GM12878 (cell line): ENCODE measurements around the gene GZF1. TPM values are rescaled to one million over a fixed set of nuclear protein-coding genes. Genes with fewer than 3 reads are reported as not detected.
A peak's percentile ranks its signal among the peaks of the same experiment; 100 is the strongest.

Experiments used
- ATAC-seq: fragments of 200-7000 bp; cut with Tn5 transposase; 3 replicates; pipeline ENCODE4 v1.9.1; 2020; ENCODE audit warnings: mild to moderate bottlenecking, moderate library complexity
- BruUV-seq: library from RNA; stranded (reverse); fragments of 400-500 nt; replicated peaks from 2 replicates; lab custom pipeline; 2021; lab: Mats Ljungman, UMichigan
- CTCF ChIA-PET: fragments of 300-600 bp; sonication (Branson Sonifier 250); formaldehyde crosslinking; extraction: SDS; loops from one replicate; lab custom pipeline; 2021; ENCODE audit warnings: inconsistent platforms; lab: Yijun Ruan, JAX
- POLR2A ChIA-PET: fragments of 350-600 bp; formaldehyde crosslinking; extraction: SDS; loops from one replicate; lab custom pipeline; 2021; ENCODE audit warnings: inconsistent platforms; lab: Charles Lee
- RAD21 ChIA-PET: fragments of 300-600 bp; sonication (Branson Sonifier 250); formaldehyde crosslinking; loops from one replicate; lab custom pipeline; 2023; ENCODE audit warnings: antibody characterized with exemption; ENCODE audit not compliant: unreplicated experiment; lab: Charles Lee
- SMC1A ChIA-PET: fragments of 300-600 bp; sonication (Branson Sonifier 250); formaldehyde crosslinking; loops from one replicate; lab custom pipeline; 2023; ENCODE audit not compliant: unreplicated experiment, uncharacterized antibody; lab: Charles Lee
- DNase-seq: peaks from one replicate; pipeline ENCODE4 v3.0.0-alpha.2; 2011; ENCODE audit warnings: low read depth, low spot score
- FAIRE-seq: peaks from 3 replicates; lab custom pipeline; 2011; peaks lifted over from hg19 to GRCh38; lab: Jason Lieb, UNC
- H2AFZ ChIP-seq: 2 replicates; pipeline ENCODE4 v1.6.0; 2011; ENCODE audit warnings: low read depth, low read length, control low read depth; ENCODE audit not compliant: control insufficient read depth
- H3K27ac ChIP-seq: 2 replicates; pipeline ENCODE4 v1.5.1; 2011; ENCODE audit warnings: control low read depth; ENCODE audit not compliant: control insufficient read depth, insufficient read depth
- H3K27me3 ChIP-seq, 2 experiments: replicated peaks in 1 of 2; 2 replicates each; pipeline versions ENCODE4 v1.6.0 to v1.6.1; 2011; ENCODE audit warnings: low read length in 1 of 2; ENCODE audit not compliant: control insufficient read depth in 2 of 2, insufficient read depth in 2 of 2
- H3K36me3 ChIP-seq, 2 experiments: 2 replicates each; pipeline ENCODE4 v1.5.1; 2011; ENCODE audit warnings: low read length in 1 of 2; ENCODE audit not compliant: control insufficient read depth in 2 of 2, insufficient read depth in 2 of 2
- H3K4me1 ChIP-seq: 2 replicates; pipeline ENCODE4 v1.6.1; 2011; ENCODE audit warnings: mild to moderate bottlenecking, low read length, moderate library complexity, mixed read lengths; ENCODE audit not compliant: control insufficient read depth, insufficient read depth
- H3K4me2 ChIP-seq: 2 replicates; pipeline ENCODE4 v1.6.0; 2011; ENCODE audit warnings: control low read depth; ENCODE audit not compliant: control insufficient read depth, insufficient read depth
- H3K4me3 ChIP-seq: fragments of 200-600 bp; sonication (generic); 2 replicates; pipeline ENCODE4 v1.5.1; 2016
- H3K79me2 ChIP-seq: 2 replicates; pipeline ENCODE4 v1.6.0; 2011; ENCODE audit warnings: low read length; ENCODE audit not compliant: control insufficient read depth, insufficient read depth
- H3K9ac ChIP-seq: 2 replicates; pipeline ENCODE4 v1.8.0; 2011; ENCODE audit warnings: low read length, control low read depth, mixed read lengths; ENCODE audit not compliant: control insufficient read depth, insufficient read depth
- H3K9me3 ChIP-seq: replicated peaks from 3 replicates; pipeline ENCODE4 v1.5.1; 2011; ENCODE audit warnings: mild to moderate bottlenecking, low read length; ENCODE audit not compliant: control insufficient read depth, insufficient read depth
- H4K20me1 ChIP-seq: 2 replicates; pipeline ENCODE4 v1.6.0; 2011; ENCODE audit not compliant: control insufficient read depth, insufficient read depth
- BACH1 ChIP-seq: fragments of 450-650 bp; IDR thresholded peaks from 2 replicates; pipeline ENCODE4 v1.6.1; 2017; ENCODE audit warnings: mild to moderate bottlenecking, borderline replicate concordance
- BRCA1 ChIP-seq: IDR thresholded peaks from 2 replicates; pipeline ENCODE4 v1.6.1; 2011; ENCODE audit warnings: low read depth, low read length, improper control_type of control experiment
- CTCF ChIP-seq, 3 experiments: IDR thresholded peaks in 2 of 3; conservative IDR thresholded peaks in 1 of 3; 2 replicates each; pipeline ENCODE4 v1.5.1; 2011; ENCODE audit warnings: low read depth in 3 of 3, low read length in 3 of 3, mild to moderate bottlenecking in 3 of 3, control low read depth in 2 of 3, moderate library complexity in 2 of 3, inconsistent platforms in 1 of 3, mixed read lengths in 1 of 3; ENCODE audit not compliant: control insufficient read depth in 2 of 3, insufficient read depth in 1 of 3; ENCODE audit errors: extremely low read depth in 1 of 3
- EED ChIP-seq: sonication (generic); IDR thresholded peaks from 2 replicates; pipeline ENCODE4 v1.6.1; 2016; ENCODE audit warnings: antibody characterized with exemption, low read depth
- ELK1 ChIP-seq: IDR thresholded peaks from 2 replicates; pipeline ENCODE4 v1.6.1; 2012; ENCODE audit warnings: low read depth, low read length, improper control_type of control experiment
- EP300 ChIP-seq, 2 experiments: fragments of 150-350 bp in 1 of 2; IDR thresholded peaks; 2 replicates each; pipeline ENCODE4 v1.6.1; 2011 to 2012; ENCODE audit warnings: low read depth in 2 of 2, low read length in 2 of 2, borderline replicate concordance in 1 of 2, improper control_type of control experiment in 1 of 2, inconsistent platforms in 1 of 2; ENCODE audit not compliant: control insufficient read depth in 1 of 2
- EZH2 ChIP-seq: IDR thresholded peaks from 2 replicates; pipeline ENCODE4 v1.6.1; 2012; ENCODE audit warnings: low read depth, mild to moderate bottlenecking, control low read depth, inconsistent platforms, low read length, borderline replicate concordance; ENCODE audit not compliant: control insufficient read depth
- HCFC1 ChIP-seq: fragments of 150-350 bp; IDR thresholded peaks from 2 replicates; pipeline ENCODE4 v1.6.1; 2014; ENCODE audit warnings: low read length
- POLR2AphosphoS5 ChIP-seq: IDR thresholded peaks from 2 replicates; pipeline ENCODE4 v1.6.1; 2011; ENCODE audit warnings: mild to moderate bottlenecking, low read length, inconsistent platforms
- RAD21 ChIP-seq: IDR thresholded peaks from 2 replicates; pipeline ENCODE4 v1.6.1; 2011; ENCODE audit warnings: mild to moderate bottlenecking, low read depth, low read length, moderate library complexity; ENCODE audit not compliant: insufficient read depth
- SMARCA5 ChIP-seq: fragments of 450-650 bp; IDR thresholded peaks from 2 replicates; pipeline ENCODE4 v1.6.1; 2017; ENCODE audit warnings: mild to moderate bottlenecking
- WGBS: methylation state at CpG from one replicate; pipeline ENCODE4 v1.1.6; 2016; ENCODE audit warnings: low lambda C conversion rate; ENCODE audit not compliant: insufficient replicate concordance, insufficient coverage; ENCODE audit errors: missing lambda C conversion rate; 5-methylcytosine and 5-hydroxymethylcytosine counted together
- in situ Hi-C: fragments of 300-500 bp; cut with MboI; formaldehyde crosslinking; loops from 9 replicates; pipeline ENCODE4 v1.14.3; 2018; ENCODE audit warnings: mixed read lengths
- intact Hi-C: fragments of 100-400 bp; cut with micrococcal nuclease; formaldehyde crosslinking; loops from one replicate; pipeline ENCODE4 v1.14.2; 2022; ENCODE audit not compliant: unreplicated experiment
- polyA plus RNA-seq, 11 experiments: library from polyadenylated mRNA; depleted of rRNA in 4 of 11; unstranded in 6 of 11; stranded (reverse) in 5 of 11; fragments of >200 nt; fragmentation: Nextera tagmentation in 4 of 11; fragmentation: Illumina TruSeq in 1 of 11; extraction: Ambion mirVana in 4 of 11; extraction: Trizol in 1 of 11; gene quantifications; 1 replicate in 1 of 11; 2 replicates in 10 of 11; pipeline versions ENCODE4 v1.2.1 to v1.2.3, GENCODE V29; 2011 to 2016; ENCODE audit warnings: inconsistent platforms in 2 of 11, missing spikeins in 2 of 11, low read depth in 1 of 11
- total RNA-seq, 4 experiments: library from RNA; depleted of rRNA in 3 of 4; stranded (reverse); fragments of >200 nt in 3 of 4; fragmentation: Illumina TruSeq in 1 of 4; extraction: Trizol in 1 of 4; gene quantifications; 2 replicates each; pipeline versions ENCODE4 v1.2.1 to v1.2.3, GENCODE V29; 2013 to 2021

Gene GZF1
- total and polyA plus RNA-seq, 10 of the 15 experiments (the other 5 are each of a cell fraction or from before 2014, with no cell fraction given), result 2.2 to 19.5 (median 9.7) TPM

- H3K36me3 ChIP-seq, result no peaks in the 10 kb centered on the region
- no peak overlapping the region for H3K4me3 ChIP-seq
- no peak for ATAC-seq
- POLR2A ChIA-PET, result no interaction called here
- no peaks in the 10 kb centered on the region for H3K4me1 ChIP-seq
- no TSS peak for BruUV-seq
- in situ Hi-C loops, result no loop called here
- no peaks in the 10 kb centered on the region for H4K20me1 ChIP-seq
- H3K27ac ChIP-seq, result no peak overlapping the region
- WGBS, result 43% methylated on average over 5 of the region's 5 CpGs
- CTCF ChIA-PET, result no interaction called here
- no peak overlapping the region for H3K9ac ChIP-seq
- RAD21 ChIA-PET, result interaction anchor here (0.7 kb wide), 1 partner anchor 629 kb away, joined by 3 read pairs; no protein-coding TSS in a partner anchor
- DNase-seq, result no peak
- H3K9me3 ChIP-seq, result no peaks in the 10 kb centered on the region
- TF ChIP-seq HCFC1, result no peak
- TF ChIP-seq EED, result no peak
- no peak for TF ChIP-seq ELK1
- TF ChIP-seq SMARCA5, result no peak
- TF ChIP-seq BRCA1, result no peak
- TF ChIP-seq BACH1, result no peak
- TF ChIP-seq EZH2, result no peak
- H3K27me3 ChIP-seq, result 0 out of 4 replicates have a peak, but pooled peaks cover 0 to 2% of the 10 kb centered on the region in 2 experiments
- no peaks in the 10 kb centered on the region for H3K79me2 ChIP-seq
- no peak for FAIRE-seq
- SMC1A ChIA-PET, result no interaction called here
- intact Hi-C loops, result no loop called here
- H3K4me2 ChIP-seq, result no peak overlapping the region
- no peak overlapping the region for H2AFZ ChIP-seq
These were observed 43.6 kb upstream of the GZF1 start for GRCh38 chr20:23318347-23318746.

GRCh38 chr20:23320317-23320716, 41.7 kb upstream of the GZF1 start:
- ChIA-PET POLR2A (no interaction called here), SMC1A (no interaction called here), CTCF (no interaction called here), RAD21 (no interaction called here)
- Histone ChIP-seq H3K9me3 (no peaks in the 10 kb centered on the region), H3K27me3 (0 out of 4 replicates have a peak, but pooled peaks cover 0 to under 1% of the 10 kb centered on the region in 2 experiments), H4K20me1 (no peaks in the 10 kb centered on the region), H3K9ac (no peak overlapping the region), H3K27ac (no peak overlapping the region), H3K4me1 (no peaks in the 10 kb centered on the region), H2AFZ (no peak overlapping the region), H3K4me3 (no peak overlapping the region), H3K4me2 (no peak overlapping the region), H3K79me2 (no peaks in the 10 kb centered on the region), H3K36me3 (no peaks in the 10 kb centered on the region)
- BruUV-seq, result no TSS peak
- ATAC-seq (peak; percentile 45; the same call in 1 of the 3 replicates), FAIRE-seq (no peak), DNase-seq (no peak)
- intact Hi-C loops (no loop called here), in situ Hi-C loops (no loop called here)
- TF ChIP-seq HCFC1 (no peak), POLR2AphosphoS5 (no peak), CTCF (IDR thresholded peaks at IDR 0.05 in 2 of 3, conservative IDR thresholded peaks at IDR 0.05 in 1 of 3; ENCODE audit: control insufficient read depth in 2 of 3, extremely low read depth in 1 of 3, insufficient read depth in 1 of 3, low read depth in 3 of 3, low read length in 3 of 3) (peak in 2 of 3 experiments; percentile 23 to 34; a peak in 1 of 6 replicates), RAD21 (0 out of 2 replicates have a peak, but pooled peaks have one; percentile 10), EP300 (IDR thresholded peaks at IDR 0.05; ENCODE audit: borderline replicate concordance in 1 of 2, control insufficient read depth in 1 of 2, low read depth in 2 of 2, low read length in 2 of 2) (no peak)
- WGBS, result 81% methylated on average over 8 of the region's 8 CpGs
